ENCODE results near the gene SH3GL1. TPM values are rescaled to one million over a fixed set of nuclear protein-coding genes. Genes with fewer than 3 reads are reported as not detected.

SH3GL1 gene
- total and polyA plus RNA-seq, 10 of the 15 experiments (the other 5 are each of a cell fraction or from before 2014, with no cell fraction given), result 0.93 to 47.4 (median 28.4) TPM

DNA sequence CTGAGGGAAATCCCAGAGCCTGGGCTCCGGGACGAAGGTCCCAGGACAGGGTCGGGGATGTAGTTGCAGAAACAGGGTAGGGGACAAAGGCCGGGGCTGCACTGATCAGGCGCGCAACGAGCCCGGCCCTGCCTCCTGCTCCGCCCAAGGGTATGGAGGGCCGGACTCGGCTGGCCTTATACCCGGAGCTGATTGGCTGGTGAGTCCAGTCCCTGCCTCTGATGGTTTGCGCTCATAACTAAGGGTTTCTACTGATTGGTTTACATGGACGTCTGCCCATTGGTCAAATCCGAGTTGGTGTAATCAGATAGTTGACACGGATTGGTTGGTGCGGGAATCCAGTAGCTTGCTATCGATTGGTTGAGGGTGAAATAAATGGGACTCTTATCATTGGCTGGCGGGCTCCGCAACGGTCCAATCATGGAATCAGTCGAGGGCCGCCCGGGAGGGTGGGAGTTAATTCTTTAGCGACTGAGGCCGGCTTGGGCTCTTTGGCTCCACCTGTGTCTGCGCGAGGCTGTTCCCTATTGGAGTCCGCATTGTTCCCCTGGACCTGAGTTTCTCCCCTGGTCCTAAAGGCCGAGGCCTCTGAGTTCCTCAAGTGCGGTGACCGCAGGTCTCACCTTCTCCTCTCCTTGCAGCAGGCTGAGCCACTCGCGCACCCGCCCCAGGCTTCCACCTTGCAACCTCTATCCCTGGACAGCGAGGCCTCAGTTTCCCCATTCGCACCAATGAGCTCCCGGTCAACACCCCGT is 57.6 kb downstream of the SH3GL1 start (continued):
- TF ChIP-seq, protein P1, sequence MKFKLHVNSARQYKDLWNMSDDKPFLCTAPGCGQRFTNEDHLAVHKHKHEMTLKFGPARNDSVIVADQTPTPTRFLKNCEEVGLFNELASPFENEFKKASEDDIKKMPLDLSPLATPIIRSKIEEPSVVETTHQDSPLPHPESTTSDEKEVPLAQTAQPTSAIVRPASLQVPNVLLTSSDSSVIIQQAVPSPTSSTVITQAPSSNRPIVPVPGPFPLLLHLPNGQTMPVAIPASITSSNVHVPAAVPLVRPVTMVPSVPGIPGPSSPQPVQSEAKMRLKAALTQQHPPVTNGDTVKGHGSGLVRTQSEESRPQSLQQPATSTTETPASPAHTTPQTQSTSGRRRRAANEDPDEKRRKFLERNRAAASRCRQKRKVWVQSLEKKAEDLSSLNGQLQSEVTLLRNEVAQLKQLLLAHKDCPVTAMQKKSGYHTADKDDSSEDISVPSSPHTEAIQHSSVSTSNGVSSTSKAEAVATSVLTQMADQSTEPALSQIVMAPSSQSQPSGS (IDR thresholded peaks at IDR 0.05; ENCODE audit: low read length), result no peak
- TF ChIP-seq CHD1 (IDR thresholded peaks at IDR 0.05; ENCODE audit: low read depth, low read length) (peak; percentile 50; the same call in 1 of the 2 replicates), GATAD2B (conservative IDR thresholded peaks at IDR 0.05; ENCODE audit: low read depth) (peak; percentile 82), RAD51 (IDR thresholded peaks at IDR 0.05) (no peak), CREM (IDR thresholded peaks at IDR 0.05; ENCODE audit: low read depth) (peak; percentile 75), SIX5 (IDR thresholded peaks at IDR 0.05; ENCODE audit: low read depth, low read length, severe bottlenecking) (peak; percentile 55), EGR1 (IDR thresholded peaks at IDR 0.05; ENCODE audit: borderline replicate concordance in 1 of 2, low read depth in 2 of 2, low read length in 2 of 2) (no peak; a peak in 1 of 3 replicates), JUNB (IDR thresholded peaks at IDR 0.05) (no peak), SP1 (IDR thresholded peaks at IDR 0.05; ENCODE audit: low read depth, low read length) (peak; percentile 100), HDGF (IDR thresholded peaks at IDR 0.05) (peak; percentile 72), TCF7 (IDR thresholded peaks at IDR 0.05; ENCODE audit: borderline replicate concordance) (no peak), FOXM1 (IDR thresholded peaks at IDR 0.05; ENCODE audit: low read depth, low read length) (peak; percentile 97), PML (IDR thresholded peaks at IDR 0.05; ENCODE audit: low read length) (peak; percentile 84; the same call in 1 of the 2 replicates), BACH1 (IDR thresholded peaks at IDR 0.05; ENCODE audit: borderline replicate concordance) (peak; percentile 58; the same call in 1 of the 2 replicates), RB1 (IDR thresholded peaks at IDR 0.05; ENCODE audit: borderline replicate concordance) (peak; percentile 67; the same call in 1 of the 2 replicates), TCF3 (IDR thresholded peaks at IDR 0.05; ENCODE audit: borderline replicate concordance, insufficient read depth, low read depth, low read length) (no peak), NFYA (IDR thresholded peaks at IDR 0.05; ENCODE audit: borderline replicate concordance, low read depth, low read length) (peak; percentile 97), SREBF2 (IDR thresholded peaks at IDR 0.05; ENCODE audit: low read length) (no peak), TARDBP (IDR thresholded peaks at IDR 0.05; ENCODE audit: borderline replicate concordance) (peak; percentile 94), POLR2AphosphoS5 (IDR thresholded peaks at IDR 0.05; ENCODE audit: low read length) (peak; percentile 87), RFX5 (IDR thresholded peaks at IDR 0.05; ENCODE audit: low read depth, low read length) (peak; percentile 85), ZNF207 (IDR thresholded peaks at IDR 0.05; ENCODE audit: borderline replicate concordance) (peak; percentile 85), SMC3 (IDR thresholded peaks at IDR 0.05; ENCODE audit: borderline replicate concordance, low read length) (peak; percentile 7; the same call in 1 of the 2 replicates)
- TF ChIP-seq, protein P2, sequence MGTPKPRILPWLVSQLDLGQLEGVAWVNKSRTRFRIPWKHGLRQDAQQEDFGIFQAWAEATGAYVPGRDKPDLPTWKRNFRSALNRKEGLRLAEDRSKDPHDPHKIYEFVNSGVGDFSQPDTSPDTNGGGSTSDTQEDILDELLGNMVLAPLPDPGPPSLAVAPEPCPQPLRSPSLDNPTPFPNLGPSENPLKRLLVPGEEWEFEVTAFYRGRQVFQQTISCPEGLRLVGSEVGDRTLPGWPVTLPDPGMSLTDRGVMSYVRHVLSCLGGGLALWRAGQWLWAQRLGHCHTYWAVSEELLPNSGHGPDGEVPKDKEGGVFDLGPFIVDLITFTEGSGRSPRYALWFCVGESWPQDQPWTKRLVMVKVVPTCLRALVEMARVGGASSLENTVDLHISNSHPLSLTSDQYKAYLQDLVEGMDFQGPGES (IDR thresholded peaks at IDR 0.05), result peak; percentile 98
- TF ChIP-seq, protein P3, sequence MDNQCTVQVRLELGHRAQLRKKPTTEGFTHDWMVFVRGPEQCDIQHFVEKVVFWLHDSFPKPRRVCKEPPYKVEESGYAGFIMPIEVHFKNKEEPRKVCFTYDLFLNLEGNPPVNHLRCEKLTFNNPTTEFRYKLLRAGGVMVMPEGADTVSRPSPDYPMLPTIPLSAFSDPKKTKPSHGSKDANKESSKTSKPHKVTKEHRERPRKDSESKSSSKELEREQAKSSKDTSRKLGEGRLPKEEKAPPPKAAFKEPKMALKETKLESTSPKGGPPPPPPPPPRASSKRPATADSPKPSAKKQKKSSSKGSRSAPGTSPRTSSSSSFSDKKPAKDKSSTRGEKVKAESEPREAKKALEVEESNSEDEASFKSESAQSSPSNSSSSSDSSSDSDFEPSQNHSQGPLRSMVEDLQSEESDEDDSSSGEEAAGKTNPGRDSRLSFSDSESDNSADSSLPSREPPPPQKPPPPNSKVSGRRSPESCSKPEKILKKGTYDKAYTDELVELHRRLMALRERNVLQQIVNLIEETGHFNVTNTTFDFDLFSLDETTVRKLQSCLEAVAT (IDR thresholded peaks at IDR 0.05), result peak; percentile 20
